ENCODE results near the gene ITGA1.
A peak's percentile ranks its signal among the peaks of the same experiment; 100 is the strongest.
"Not testable (repeated sequence)": the region's sequence is repeated elsewhere in the genome, so short reads cannot be mapped to it uniquely, and the experiment has no call there.

Gene ITGA1

DNA sequence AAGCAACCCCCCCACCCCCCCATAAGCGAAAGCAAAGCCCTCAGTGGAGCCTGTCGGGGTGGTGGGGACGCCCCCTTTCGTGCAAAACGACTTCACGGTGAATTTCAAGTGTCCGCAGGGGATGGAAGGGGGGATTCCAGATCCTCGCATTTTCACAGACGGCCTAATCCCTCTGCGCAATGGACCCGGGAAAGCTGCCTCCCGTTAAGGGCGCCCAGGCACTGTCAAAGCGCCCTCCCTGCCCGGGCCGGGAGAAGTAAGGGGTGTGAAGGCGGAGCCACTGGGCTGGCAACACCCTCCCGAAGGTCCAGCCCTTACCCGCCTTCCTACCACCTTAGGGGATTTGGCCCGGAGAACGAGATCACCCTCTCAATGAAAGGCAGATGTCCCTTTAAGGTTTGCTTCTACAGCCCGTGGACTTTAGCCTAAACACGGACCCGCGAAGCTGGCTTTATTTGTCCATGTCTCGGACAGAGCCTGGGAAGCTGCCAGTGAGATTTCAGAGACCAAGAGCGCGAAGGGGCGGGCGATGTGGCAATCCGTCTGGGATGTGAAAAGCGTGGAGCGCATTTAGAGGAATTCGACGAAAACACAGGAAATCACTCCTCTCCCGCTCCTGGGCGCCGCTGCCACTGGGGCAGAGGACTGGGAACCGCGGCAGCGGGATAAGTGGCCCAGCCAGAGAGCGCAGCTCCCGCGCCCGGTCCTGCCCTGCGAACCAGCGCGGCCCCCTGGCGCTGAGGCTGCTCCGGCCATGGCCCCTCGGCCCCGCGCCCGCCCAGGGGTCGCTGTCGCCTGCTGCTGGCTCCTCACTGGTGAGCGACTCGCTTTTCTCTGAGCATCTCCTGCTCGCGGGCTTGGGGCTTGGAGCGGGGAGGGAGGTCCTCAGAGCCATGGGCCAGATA is at the start of gene ITGA1, which contains the start of gene PELO:
Gene ITGA1 (plus strand): TSS at position 317 of the 905 bp plus-strand sequence. CDS start 438 bp downstream, at position 755.
Gene PELO (plus strand): TSS at position 317 of the 905 bp plus-strand sequence. CDS start 12,479 bp downstream, outside the sequence.
- no peak for FAIRE-seq

DNA sequence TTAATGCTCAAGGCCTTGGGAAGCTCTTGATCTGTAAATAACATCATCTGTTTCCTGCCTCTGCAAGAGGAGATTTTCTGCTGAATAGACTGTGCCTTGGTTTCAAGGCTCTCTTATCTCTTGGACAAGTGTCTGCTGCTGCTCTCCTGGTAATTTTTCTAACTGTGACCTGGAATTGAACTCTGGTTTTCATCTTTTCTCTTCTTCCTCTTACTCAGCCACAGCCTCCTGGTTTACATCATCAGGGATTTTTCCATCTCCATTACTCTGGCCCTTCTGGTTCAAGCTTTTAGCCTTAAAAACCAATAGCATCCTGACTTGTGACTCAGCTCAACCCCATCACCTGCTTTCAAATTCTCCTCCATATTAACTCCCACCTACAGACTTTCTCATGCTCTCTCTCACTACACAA is 49.6 kb upstream of the ITGA1 start:
- FAIRE-seq: no peak

DNA sequence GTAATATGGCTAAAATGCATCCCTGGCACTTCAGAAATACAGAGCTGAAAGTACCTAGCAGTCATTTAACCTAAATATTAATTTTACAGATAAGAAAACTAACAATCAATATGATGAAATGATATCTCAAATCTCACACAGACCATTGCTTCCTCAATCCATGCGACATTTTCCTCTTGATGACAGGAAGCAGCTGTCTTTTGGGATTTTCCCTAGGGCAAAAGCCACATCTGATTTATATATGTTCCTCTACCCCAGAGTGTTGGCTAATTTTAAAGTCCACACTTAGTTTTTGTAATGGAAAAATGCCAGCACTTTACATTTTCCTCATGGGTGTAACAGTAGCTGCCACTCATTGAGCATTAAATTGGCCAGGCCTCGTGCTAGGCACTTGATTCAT is 47.7 kb upstream of the ITGA1 start:
- FAIRE-seq: peak; percentile 33

DNA sequence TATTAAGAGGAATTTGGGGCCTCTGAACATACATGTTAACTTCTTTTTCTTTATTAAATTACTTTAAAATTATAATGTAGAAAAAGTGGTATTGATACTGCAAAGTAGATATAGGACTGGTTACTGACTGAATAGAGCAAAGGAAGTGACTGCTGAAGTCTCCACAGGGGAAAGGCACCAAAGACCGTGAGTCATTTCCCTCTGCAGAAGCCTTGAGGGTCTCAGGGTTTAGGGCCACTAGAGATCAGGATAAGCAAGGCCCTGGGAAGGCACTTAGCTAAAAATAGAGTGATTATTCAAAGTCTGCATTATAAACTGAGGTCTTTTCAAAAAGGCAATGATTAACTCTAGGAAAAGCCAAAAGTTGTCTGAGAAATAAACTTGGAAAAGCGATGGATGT is 44.7 kb upstream of the ITGA1 start:
- no peak for FAIRE-seq

DNA sequence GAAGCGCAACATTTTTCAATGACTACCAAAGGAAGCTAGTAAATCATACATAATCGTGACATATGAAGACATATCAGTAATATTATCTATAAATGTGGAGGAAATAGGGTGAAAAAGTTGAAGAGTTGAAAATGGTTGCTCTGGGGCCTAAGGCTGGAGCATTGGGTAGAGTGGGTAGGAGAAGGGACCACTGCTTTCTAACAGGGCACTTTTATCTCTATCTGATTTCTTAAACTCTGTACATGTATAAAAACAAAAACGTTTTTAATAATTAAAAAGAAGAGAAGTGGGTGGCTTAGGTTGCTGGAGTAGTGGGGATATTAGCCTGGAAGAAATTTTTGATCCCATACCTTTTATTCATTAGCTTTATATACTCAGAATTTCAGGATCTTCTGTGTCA is 44.2 kb upstream of the ITGA1 start:
- FAIRE-seq: no peak

DNA sequence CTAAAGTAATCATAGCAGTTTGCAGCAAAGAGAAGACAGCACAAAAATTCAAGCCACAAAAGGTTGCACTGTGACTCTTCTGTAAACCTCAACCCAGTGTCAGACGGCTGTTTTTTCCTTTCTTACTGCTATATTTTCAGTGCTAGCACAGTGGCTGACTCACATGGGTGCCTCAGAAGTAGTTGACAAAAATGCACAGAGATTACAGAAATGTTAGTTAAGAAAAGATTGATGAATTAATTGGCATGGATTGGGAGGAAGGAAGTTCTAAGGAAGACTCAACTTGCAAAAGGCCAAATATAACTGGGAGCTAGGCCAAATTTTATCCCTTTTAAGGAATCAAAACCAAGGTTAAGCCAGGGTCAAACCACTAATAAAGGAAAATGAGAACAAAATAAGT is 43.7 kb upstream of the ITGA1 start:
- no peak for FAIRE-seq

DNA sequence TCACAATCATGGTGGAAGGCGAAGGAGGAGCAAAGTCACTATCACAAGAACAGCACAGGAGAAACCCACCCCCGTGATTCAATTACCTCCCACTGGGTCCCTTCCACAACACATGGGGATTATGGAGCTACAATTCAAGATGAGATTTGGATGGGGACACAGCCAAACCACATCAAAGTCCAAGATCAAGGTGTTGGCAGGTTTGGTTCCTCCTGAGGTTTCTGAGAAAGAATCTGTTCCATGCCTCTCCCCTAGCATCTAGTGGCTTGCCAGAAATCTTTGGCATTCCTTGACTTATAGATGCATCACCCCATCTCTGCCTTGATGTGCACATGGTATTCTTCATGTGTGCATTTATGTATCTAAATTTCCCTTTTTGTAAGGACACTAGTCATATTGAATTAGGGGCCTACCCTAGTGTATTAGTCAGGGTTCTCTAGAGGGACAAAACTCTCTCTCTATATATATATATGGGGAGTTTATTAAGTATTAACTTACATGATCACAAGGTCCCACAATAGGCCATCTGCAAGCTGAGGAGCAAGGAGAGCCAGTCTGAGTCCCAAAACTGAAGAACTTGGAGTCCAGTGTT is 42.8 kb upstream of the ITGA1 start:
- FAIRE-seq: not testable (repeated sequence)

DNA sequence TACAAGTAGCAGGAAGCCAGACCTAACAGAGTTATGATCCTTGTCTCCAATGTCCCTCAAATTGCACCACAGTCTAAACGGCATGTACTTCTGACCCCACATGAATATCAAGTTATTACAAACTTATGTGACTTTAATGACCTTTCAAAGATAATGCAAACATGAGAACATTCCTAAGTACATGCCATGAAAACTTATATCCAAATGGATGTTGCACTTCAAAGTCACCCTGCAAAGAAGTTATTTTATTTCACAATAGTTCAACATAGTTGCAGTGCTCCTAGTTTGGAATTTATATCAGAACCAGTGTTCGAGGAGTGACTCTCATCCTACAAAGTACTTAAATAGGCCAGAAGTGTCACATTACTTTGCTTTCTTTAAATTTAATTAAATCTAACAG is 41.2 kb upstream of the ITGA1 start:
- no peak for FAIRE-seq

DNA sequence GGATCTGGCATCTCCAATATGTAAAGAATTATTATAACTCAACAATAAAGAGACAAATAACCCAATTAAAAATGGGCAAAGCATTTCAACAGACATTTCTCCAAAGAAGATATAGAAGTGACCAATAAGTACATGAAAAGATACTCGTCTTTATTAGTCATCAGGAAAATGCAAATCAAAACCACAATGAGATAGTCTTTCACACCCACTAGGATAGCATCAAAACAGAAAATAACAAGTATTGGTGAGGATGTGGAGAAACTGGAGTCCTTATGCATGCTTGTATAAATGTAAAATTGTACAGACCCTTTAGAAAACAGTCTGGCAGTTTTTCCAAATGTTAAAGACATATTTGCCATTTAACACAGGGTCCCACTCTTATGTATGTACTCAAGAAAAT is 39.1 kb upstream of the ITGA1 start:
- FAIRE-seq: peak; percentile 53

DNA sequence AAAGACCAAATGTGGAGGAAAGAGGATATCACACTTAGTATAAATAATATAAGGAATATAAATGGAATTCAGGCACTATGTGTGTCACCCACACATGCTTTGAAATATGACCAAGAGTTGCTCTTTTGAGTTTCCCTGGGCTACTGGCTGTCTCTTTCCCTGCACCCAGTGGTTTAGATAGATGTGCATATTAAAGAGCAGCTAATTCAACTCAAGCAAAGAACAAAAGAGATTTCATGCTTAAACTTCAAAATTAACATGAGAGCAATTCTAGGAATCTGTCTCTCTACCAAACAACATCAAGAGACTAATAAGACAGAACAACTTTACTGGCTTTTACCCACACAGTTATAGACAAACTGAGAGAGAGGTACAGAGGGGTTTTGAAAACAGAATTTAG is 38.0 kb upstream of the ITGA1 start:
- FAIRE-seq: no peak

DNA sequence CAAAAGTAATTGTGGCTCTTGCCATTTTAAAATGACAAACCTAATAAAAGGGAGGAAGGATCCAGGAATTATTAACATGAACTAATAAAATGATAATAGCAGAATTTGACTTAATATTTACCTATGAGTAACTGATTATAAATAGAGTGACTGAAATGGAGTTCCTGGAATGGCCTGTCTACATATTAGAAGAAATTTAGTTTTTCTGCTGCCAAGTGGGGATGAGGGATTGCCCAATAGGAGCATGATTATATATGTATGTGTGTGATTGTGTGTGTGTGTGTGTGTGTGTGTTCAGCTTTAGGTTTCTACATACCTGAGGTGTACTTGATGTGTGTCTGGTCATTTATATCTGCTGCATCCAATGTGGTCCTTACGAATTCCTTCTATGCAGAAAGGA is 36.6 kb upstream of the ITGA1 start:
- no peak for FAIRE-seq

DNA sequence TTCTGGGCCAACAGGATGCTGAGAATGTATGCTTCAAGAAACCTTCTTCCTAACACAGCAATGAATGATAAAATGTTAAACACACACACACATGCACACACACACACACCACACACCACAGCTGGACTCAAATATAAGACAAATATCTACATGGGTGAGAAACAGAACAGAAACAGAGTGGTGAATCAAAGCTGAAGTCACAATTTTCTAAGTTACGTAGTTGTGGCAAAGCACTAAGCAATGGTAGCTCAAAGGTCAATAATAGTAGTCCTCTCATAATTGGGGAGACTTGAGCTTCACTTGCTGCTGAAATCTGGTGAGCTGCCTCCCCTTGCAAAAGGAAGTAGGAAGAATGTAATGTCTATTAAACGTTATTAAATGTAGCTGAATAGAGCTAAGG is 33.7 kb upstream of the ITGA1 start:
- FAIRE-seq: no peak

DNA sequence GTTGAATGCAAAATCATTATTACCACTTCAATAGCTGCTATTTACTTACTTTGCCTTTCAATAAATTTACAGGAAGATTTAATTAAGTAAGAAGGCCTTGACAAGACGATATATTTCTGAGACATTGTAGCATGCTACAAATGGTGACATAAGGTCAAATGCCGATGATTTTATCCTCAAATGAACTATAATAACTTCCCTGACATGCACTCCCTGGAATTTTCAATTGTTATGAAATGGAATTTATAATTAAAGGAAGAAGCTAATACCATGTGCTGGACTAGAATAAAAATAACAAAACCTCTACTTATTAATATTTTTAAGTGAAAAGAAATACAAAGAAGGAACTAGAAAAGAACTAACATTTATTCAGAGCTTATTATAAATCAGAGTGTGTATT is 30.2 kb upstream of the ITGA1 start:
- FAIRE-seq: no peak

DNA sequence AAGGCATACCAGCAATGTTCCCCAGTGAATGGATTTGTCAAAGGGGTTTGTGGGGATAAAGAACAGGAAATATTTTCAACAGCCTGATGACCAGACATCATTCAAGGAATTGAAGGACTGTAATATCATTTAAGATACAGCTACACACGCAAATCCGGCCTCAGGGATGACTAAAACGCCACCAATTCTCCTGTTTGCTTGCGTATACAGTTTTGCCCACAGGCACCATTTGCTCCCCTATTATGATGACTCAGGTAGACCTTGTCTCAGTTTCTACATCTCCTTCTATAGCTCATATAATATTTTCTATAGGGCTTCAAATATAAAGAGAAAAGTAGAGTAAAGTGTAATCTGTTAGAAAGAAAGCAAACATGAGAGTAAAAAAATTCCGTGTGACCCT is 29.7 kb upstream of the ITGA1 start:
- FAIRE-seq: no peak

DNA sequence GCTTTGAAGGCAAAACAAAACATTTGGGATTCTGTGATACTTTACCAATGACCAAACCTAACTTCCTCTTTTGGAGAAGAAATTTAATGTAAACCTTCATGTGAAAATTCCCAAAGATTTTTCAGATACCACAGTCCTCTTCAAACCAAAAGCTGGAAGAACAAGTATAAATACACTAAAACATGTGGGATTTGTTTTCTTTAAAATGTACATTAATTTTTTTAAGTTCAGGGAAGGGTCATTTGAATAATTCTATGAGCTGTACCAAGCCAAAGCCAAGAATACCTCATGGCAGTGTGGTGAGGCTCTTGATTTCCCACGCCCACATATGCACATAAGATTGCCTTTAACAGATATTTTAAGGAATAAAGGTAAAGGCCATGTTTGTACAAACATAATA is 28.4 kb upstream of the ITGA1 start:
- no peak for FAIRE-seq

DNA sequence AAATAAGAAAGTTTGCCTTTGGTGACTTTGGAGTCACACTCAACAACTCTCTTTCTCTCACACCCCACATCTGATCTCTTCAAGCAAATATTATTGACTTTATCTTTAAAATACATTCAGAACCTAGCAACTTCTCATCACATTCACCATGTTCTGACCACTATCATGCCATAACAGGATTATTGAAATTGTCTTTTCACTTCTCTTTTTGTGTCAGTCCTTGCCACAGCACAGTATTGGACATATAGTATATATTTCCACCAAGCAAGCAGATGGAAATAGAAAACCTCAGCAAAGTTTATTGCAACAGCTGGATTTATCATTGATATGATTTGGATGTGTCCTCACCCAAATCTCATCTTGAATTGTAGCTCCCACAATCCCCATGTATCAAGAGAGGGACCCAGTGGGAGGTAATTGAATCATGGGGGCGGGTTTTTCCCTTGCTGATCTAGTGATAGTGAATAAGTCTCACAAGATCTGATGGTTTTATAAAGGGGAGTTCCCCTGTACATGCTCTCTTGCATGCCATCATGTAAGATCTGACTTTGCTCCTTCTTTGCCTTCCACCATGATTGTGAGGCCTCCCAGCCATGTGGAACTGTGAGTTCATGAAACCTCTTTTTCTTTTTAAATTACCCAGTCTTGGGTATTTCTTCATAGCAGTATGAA is 26.9 kb upstream of the ITGA1 start:
- no peak for FAIRE-seq

DNA sequence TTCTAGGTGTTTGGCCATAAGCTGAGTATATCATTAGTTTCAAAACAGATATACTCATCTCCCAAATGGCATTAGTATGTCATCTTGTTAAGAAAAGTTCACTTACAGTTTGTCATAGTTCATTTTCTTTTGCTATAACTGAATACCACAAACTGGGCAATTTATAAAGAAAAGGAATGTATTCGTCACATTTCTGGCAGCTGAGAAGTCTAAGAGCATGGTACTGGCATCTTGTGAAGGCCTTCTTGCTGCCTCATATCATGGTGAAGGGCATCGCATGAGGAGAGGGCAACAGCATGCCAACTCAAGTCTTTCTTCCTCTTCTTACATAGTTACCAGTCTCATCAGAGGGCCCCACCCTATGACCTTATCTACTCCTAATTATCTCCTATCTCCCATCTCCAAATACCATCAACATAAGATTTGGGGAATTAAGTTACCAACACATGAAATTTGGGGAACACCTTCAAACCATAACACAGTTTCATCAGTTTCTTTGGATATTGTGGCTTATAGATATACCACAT is 20.4 kb upstream of the ITGA1 start:
- no peak for FAIRE-seq

DNA sequence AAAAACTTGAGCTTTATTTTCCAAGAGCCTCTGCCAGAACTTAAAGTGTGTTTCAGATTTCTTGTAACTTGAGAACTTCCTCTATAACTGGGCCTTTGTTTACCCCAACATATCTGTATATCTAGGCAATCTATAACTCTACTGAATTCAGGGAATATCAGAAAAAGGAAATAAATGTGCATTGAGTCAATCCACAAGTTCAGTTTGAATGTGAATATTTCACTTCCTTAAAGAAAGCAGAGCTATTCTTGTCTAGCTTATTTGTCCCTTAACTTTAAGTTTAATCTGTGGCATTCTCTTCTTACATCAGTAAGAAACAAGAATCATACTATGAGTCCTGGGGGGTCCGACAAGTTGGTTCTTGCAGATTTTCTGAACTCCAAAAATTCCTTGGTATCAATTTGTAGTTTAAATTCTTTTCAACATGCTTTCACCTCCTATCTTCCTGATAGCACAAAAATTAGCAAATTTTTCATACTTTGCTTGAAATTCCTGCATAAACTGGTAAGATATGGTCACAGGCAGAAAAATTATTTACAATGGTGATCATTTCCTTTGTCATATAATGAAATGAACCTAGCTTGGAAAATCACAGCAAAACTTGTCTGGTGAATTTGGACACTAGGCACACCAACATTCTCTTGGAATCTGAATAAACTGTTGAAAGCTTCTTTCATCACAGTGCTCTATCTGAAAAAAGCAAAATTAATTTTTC is 19.8 kb upstream of the ITGA1 start:
- no peak for FAIRE-seq

DNA sequence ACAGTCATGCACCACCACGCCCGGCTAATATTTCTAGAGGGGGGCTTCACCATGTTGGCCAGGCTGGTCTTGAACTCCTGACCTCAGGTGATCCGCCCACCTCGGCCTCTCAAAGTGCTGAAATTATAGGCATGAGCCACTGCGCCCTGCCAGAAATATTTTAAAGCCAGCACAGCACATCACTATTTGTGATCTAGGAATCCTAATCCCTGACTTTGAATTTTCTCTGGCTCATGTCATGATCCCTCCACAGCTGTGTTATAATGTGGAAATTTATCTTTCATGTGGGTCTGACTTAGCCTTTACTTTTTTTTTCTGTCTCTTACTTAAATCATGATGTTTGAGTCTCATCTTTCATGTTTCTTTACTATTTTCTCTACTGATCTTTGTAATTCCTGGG is 18.7 kb upstream of the ITGA1 start:
- FAIRE-seq: no peak

DNA sequence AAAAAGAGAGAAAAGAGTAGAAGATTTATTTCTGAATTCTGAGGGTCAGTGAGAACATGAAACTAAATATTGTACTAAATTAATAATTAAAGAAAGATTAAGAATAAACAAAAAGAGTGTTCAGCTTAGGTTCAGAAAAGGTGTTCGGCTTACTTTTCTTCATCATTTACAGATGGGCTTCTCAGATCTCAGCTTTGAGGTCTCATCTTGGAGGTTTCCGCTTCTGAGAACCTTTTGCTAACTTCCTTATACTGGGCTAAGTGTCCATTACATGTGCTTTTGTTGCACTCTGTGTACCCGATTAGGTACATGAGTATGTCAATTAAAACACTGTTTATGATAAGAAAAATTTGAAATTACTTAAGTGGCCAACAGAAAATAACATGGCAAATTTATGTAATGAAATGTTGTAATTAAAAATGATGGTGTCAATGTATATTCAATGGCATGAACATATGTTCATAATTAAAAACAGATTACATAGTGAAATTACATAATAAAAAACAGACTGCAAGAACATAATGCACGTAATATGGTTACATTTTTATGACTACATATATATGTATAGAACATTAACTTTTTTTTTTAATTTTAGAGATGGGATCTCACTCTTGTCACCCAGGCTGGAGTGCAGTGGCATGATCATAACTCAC is 17.3 kb upstream of the ITGA1 start:
- FAIRE-seq: no peak

DNA sequence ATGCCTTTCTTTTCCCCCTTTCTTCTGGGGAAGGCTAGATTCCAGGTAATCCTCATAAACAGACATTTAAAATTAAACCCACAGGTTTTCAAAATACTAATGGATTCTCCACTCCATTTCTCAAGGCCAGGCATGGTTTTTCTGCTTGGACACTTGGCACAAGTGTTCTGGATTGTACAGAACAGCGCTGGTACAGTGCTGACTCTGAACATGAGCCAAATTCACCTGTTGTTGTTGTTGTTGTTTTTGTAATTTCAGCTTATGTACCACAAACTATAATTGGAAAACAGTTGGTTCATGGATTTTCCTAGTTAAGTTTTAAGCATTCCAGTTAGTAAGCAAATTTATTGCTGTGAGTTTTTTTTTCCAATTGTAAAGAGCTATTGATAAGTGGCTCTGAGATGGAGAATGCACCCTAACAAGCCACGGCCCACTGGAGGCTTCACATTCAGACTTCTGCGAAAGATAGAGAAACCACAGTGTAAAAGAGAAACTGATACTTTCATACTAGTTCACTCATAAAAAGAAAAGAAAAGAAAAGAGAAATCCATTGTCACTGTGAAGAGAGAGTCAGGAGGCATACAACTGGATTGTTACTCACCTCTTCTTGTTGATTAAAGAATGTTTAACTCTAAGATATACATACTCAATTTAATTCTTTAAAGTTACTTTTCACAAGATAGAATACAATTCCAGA is 16.2 kb upstream of the ITGA1 start:
- no peak for FAIRE-seq

DNA sequence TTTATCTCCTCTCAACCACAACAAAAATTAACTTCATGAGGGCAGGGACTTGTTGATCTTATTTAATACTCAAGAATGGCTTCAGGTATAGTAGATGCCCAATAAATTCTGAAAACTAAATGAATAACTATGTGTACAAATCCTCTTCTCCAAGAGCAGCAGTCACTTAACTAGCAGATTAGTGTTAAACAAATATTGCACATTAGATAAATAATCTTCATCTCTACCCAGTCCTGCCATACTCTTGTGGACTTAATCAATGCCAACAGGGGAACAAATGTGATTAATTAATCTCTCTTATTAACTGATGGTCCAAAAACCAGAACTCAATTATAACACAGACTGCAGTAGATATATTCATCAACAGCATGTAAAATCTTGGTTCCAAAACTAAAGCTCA is 15.0 kb upstream of the ITGA1 start:
- no peak for FAIRE-seq

Measured in islet of Langerhans (tissue), 1 donor.